Medulla oblongata (tissue), 1 donor: ENCODE results near the gene ATP11A.
"Not testable (repeated sequence)": the region's sequence is repeated elsewhere in the genome, so short reads cannot be mapped to it uniquely, and the experiment has no call there.

ENCODE experiments used
- DNase-seq: peaks from one replicate; pipeline ENCODE4 v3.0.0-alpha.2; 2015; ENCODE audit errors: extremely low spot score

The ATP11A gene

DNA sequence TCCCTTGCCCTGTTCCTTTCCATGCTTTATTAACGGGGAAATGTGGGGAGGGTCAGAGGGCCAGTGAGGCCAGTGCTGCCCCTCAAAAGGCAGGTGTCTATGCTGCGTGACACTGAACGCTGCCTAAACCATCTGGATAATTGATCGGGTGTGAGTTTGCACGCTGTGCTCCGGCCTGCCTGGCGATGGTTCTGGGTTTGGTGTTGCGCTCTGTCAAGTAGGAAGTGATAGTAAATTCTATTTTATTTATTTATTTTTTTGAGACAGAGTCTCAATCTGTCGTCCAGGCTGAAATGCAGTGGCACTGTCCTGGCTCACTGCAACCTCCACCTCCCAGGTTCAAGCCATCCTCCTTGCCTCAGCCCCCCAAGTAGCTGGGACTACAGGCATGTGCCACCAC lies 86.5 kb downstream of the ATP11A start:
- DNase-seq: no peak

DNA sequence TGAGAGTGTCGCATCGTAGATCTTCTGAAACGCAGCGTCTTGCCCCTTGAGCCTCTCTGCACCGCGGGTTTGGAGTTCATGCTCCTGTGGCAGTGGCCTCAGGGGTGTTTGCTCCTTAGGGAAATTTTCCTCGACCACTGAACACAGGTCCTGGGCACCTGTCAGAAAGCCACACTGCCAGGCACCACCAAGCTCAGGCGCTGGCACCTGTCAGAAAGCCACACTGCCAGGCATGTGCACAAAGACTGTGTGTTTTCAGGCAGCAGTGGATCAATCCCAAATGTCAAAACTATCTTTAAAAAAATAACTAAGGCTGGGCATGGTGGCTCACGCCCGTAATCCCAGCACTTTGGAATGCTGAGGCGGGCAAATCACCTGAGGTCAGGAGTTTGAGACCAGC lies 87.1 kb downstream of the ATP11A start:
- no peak for DNase-seq

DNA sequence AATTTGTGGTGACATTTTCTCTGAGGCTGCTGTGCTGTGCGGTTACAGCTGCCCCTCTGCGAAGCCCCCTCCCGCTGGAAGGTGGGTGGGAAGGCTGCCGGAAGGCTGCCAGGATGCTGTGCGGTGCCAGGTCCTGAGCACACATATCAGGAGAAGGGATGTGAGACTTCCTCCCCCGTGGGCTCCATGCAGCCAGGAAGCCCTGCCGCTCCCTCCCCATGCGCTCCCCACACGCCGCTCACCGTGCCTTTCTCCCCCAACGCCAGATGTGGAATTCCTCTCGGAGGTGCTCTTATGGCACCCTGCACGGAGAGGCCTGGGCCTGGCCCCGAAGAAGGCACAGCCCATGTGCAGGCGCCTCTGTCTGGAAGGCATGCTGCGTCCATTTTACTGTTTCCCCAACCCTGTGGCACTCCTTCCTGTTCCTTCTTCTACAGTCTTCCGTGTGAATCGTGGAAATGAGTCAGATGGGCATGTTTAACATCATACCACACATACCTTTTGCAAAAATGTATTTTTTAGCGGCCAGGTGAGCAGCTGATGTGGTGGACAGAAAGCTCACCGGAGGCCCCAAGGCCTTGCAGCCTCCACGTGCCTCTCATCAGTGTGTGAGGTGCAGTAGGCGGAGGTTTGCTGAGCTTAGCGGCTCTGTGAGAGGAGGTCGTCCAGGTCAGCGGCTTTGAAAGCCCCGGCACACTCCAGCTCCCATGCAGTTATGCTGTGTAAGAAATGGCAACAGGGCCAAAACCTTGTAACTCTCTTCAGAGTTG lies 88.0 kb downstream of the ATP11A start:
- DNase-seq: no peak

DNA sequence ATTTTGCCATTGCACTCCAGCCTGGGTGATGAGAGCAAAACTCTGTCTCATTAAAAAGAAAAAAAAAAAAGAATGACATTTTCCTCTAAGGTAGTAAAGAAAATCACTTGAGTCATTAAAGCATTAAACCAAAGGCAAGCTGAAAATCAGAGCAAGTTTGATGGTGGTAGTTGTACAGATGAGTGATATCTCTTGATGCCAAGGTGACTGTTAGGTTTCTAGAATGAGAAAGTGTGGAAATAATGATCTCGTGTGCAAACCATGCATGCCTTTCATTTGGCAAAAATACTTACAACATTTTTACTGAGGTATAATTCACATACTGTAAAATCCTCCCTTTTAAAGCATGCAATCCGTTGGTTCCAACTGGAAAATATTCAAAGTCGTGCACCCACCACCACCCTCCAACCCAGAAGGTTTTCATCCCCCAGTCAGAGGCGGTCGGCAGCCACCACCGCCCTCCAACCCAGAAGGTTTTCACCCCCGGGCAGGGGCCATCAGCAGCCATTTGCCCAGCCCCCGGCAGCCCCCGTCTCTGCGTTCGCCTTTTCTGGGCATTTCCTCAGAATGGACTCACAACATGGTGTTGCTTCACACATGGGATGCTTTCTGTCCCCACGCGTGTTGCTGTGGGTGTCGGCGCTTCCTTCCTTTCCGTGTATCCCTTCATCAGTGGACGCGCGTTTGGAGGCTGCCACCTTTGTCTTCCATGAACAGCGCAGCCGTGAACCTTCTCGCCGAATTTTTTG lies 90.2 kb downstream of the ATP11A start:
- no peak for DNase-seq

DNA sequence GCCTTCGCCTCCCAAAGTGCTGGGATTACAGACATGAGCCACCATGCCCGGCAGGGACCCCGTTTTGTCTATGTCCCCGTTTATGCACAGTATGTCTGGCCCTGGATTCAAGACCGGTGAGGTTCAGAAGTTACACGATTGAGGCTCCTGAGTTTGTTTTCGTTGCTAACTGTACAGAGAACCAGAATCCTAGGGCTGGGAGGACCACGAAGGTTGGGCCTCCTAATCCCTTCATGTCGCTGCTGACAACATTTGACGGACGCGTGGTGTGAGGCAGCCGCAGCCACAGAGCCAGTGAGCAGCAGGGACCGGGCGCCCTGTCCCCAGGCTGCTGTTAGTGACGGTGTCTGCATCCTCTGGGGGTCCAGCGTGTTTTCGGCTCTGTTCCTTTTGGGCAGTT lies 91.4 kb downstream of the ATP11A start:
- DNase-seq: no peak

DNA sequence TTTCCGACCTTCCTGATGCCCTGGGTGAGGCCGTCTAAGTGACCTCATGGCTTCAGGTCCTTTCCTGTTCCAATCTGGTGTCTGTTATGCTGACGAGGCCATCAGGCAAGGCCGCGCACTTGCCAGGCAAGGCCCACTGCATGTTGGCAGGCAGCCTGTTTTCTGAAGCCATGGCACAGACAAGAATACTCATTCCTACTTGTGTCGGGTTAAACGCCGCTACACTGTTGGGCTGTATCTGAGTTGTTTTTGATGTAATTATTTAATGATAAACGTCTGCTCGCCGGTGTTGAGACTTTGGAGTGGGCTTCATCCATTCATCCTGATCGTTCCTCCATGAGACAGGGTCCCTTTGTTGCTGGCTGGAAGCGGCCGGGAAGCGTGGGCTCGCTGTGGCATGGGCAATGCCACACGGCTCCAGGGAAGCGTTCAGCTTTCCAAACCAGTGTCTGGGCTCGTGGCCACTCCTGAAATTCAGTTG lies 92.1 kb downstream of the ATP11A start:
- DNase-seq: peak; percentile 74

DNA sequence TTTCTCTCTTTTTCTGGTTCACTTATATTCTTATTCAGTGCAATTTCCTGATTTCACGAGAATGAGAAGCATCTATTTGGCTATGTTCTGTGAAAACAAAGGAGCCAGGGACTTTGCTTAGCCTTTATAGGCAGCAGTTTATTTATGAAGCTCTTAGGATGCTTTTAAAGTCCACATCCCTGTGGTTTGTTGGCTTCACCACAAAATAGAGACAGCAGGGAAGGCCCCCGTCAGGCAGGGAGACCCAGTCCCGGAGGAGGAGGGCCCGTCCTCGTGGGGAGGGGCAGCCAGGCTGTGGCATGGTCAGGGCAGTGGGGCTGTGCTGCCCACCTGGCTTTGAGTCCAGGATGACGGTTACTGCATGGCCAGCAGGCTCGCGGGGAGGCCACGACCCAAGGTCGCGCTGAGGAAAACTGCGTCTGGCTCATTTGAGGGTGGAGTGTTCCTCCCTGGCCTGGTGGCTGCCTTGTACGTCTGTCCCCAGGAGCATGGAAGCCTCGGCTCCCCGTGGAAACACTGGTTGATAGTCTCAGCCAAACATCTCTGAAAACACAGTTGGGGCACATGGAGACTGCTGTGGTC lies 92.7 kb downstream of the ATP11A start:
- DNase-seq: no peak

DNA sequence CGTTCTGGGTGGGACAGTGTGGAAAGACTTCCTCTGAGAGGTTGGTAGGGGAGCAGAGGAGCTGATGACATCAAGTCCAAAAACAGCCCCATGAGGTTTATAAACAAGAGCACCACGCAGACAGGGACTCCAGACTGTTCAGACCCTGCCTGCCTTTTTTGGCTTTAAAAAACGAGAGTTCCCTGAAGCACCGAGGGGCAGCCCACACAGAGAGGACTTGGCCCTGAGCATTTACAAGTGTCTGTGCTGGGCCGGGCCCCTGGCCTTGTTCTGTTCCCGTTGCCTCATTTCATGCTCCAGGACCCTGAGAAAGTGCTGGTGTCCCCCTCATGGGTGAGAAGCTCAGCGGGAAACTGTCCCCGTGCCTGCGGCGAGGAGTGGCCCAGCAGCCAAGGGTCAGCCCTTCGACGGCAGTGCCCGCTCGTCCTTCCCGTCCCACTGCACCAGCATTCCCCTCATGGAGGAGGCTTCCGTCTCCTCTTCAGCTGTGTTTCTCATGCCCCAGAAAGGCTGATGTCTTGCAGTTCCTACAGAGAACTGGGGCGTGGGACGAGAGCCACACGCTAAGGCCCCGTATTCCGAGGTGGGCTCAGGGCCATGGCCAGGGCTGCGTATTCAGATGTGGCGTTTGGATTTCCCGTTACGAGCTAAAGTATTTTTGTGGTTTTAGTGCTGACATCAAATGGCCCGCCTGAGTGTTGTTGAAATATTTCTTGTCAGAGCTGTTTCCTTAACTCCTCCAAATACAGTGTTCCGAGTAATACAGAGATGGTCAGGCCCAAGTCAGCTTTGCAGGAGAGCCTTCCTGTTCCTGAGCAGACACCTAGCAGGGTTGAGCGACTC lies 93.5 kb downstream of the ATP11A start:
- DNase-seq: no peak

DNA sequence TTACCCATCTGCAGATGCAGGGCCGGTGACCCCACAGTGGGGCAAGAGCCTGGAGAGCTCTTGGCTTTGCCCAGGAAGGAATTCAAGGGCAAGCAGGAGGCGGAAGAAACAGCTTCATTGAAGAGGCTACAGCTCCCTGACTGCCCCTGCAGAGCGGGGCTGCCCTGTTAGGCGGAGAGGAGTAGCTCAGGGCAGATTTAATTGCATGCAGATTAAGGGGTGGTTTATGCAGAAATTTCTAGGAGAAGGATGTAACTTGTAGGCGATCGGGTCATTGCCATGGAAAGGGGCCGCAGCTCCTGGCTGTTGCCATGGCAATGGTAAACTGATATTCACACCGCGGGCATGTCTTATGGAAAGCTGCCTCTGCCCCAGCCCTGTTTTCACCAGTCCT lies 94.1 kb downstream of the ATP11A start:
- DNase-seq: no peak

DNA sequence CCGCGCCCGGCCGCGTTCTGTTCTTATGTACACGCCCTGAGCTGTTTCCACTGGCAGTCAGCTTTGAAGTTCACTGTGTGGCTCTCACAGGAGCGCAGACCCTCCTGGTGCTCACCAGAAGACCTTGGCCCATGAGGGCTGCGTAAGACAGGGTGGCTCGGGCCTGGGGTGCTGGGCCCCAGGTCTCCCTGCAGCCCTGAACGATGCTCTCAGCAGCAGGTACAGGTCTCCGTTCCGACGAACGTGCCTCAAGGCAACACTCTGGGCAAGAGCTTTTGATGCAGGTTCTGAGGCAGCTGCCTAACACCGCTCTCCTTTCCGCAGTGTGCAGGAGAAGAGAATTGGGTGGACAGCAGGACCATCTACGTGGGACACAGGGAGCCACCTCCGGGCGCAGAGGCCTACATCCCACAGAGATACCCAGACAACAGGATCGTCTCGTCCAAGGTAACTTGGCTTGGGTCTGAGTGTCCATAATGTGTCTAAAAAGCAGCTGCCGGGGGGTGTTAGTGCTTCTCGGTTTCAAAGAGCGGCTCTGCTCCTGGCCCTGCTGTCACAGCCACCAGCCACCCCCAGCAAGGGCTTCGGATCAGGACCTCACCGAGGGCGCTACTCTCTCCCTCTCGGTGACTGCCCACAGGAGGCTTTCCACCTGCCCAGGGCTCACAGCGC lies 95.1 kb downstream of the ATP11A start:
- DNase-seq: no peak

DNA sequence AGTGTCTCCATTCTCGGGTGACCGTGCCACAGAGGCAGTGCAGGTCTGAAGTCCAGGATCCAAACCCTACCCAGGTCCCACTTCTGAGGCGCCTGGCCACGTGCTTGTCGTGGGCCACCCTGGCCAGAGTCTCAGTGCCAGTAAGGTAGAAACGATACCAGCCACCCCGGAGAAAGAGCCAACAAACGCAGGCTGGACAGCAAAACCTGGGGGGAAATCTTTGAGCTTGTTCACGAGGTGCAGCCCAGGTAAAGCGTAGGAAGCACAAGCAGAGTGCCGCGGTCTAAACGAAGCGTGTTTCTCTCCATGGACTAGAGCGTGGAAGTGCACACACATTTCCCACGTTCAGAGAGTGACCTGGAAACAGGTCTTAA lies 95.6 kb downstream of the ATP11A start:
- no peak for DNase-seq

DNA sequence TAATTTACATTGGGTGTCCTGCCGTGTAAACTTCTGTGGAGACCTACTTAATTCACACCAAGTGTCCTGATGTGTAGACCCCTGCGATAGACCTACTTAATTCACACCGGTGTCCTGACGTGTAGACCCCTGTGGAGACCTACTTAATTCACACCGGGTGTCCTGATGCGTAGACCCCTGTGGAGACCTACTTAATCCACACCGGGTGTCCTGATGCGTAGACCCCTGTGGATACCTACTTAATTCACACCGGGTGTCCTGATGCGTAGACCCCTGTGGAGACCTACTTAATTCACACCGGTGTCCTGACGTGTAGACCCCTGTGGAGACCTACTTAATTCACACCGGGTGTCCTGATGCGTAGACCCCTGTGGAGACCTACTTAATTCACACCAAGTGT lies 97.0 kb downstream of the ATP11A start:
- not testable (repeated sequence) for DNase-seq

DNA sequence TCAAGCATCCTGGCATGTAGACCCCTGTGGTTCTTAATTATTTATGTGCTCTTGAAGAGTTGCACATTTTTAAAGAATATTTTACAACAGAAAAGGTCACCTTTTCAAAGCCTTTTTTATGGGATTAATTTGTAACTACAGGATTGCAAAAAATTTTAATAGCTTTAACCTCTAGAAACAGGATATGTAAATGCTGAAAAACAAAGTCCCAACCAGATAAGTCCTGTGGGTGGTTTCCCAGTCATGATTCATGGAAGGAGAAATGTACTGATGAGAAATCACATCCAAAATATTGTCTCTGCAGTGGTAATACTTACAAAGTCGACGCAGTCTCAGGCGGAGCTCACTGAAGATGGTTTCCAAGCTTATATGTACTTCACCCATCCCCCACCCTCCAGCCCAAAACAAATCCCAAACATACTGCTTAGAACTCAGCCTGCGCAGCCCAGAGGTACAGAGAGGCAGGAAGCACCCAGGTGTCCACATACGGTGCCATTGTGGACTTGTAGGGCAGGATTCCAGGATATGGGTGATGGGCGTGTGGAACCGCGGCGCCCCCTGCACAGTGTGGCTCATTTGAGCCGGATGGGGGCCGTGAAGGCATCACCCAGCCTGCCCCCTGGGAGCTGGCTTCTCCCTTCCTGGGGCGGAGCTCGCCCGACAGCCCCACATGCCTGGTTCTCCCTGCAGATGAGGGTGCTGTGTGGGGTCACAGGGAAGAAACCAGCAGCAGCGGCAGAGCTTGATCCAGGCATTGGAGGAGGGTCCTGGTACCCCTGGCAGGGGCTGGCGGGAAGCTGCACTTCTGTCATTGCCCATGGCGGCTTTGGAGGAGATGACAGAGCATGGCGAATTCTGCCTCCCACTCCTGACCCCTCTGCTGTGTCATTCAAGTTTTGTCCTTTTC lies 101.2 kb downstream of the ATP11A start:
- no peak for DNase-seq

DNA sequence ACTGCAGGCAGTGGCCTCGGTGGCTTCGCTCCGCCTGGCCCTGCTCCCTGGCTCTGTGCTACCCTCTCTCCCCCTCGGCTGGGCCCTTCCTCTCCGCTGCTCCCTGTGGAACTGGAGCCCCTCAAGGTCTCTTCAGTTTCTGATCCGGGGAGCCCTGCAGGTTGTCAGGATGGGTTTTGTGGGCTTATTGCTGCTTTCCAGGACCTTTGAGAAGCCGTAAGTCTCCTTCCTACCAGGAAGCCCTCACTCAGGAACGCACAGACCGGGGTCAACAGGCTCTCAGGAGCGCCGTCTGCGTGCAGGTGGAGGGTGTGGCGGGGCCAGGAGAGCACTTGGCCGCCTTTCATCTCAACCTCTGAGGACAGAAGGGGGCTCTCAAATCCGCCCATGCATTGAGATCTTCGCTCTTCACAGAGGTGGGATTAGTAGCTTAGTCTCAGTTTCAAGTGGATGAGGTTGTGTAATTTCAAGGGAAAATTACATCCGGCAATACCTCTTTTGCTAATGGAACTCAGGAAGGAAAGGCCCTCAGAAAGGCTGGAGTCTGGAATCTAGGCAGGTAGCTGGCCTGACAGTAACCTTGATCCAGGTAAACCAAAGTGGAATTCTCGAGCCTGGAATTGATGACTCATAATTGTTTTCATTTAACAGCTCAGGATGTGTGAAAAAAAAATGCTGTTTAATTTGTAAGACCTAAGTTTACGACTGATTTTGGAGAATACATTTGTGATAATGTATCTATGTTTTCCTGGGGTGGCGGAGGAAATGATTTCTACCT lies 102.0 kb downstream of the ATP11A start:
- no peak for DNase-seq

DNA sequence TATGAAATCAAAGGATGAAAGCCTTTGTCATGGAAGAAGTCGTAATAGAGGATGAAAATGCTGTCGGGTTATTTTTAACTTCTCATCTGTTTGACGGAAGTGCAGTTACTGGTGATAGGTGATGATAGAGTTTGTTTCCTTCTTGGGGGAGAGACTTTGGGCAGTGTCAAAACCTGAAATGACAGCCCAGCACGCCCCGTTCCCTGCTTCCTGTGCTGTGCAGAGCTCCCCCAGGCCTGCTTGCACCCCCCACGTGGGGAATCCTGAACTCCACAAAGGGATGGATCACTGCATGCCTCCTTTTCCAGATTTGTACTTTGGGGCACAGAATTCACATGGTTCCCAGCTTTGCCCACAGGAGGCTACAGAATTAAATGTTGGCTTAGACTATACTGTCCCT lies 102.7 kb downstream of the ATP11A start:
- DNase-seq: no peak

DNA sequence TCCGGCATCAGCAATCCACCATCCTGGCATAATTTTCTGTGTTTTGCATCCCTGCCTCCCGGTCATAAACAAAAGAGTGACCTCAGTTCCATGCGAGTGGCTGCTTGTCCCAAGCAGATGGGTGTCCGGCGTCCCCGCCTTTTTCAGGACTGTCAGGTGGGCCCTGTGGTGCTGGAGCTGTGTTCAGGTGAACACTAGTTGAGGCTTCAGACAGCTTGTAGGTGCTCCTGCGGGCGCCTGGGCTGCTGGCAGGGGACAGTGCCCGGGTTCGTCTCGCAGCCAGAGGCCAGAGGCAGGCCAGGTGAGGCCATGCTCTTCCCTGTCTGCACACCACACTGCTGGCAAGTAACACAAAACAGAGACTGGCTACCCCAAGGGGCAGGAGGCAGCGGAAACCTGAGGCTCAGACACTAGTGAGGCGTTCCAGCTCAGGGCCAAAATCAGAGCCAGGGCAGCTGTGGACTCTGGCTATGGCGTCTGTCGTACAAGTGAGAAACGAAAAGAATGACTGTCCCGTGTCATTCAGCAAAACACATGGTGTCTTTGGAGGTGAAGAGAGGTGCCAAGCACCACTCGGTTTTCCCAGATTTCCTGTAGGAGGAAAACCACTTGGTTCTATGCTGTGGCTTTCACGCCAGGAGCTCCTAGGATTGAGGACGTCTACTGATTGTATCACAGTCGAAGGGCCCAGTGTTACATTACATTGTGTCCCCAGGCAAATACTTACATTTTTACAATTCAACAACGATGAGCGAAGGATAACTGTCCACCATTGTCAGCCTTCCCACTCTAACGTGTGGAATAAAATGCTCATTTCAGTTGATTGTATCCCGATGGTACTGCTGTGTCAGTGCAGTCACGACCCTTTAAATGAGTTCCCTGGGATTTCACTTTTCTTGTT lies 104.0 kb downstream of the ATP11A start:
- no peak for DNase-seq

DNA sequence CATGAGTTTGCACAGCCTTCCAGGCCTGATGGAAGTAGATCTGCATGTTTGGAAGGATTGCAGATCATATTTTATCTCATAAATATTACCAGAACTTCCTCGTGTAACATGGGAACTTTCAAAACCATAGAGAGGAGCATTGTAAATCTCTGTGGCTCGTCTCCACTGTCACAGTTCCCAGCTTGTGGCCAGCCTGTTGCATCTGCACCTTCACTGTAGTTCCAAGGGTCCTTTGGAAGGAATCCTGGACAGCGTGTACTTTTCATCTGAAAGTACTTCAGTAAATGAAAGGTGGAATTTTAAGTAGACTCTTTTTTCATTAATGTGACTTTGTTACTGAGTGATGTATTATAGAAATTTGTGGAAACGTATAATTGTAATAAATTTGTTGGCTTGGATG lies 105.4 kb downstream of the ATP11A start:
- no peak for DNase-seq

DNA sequence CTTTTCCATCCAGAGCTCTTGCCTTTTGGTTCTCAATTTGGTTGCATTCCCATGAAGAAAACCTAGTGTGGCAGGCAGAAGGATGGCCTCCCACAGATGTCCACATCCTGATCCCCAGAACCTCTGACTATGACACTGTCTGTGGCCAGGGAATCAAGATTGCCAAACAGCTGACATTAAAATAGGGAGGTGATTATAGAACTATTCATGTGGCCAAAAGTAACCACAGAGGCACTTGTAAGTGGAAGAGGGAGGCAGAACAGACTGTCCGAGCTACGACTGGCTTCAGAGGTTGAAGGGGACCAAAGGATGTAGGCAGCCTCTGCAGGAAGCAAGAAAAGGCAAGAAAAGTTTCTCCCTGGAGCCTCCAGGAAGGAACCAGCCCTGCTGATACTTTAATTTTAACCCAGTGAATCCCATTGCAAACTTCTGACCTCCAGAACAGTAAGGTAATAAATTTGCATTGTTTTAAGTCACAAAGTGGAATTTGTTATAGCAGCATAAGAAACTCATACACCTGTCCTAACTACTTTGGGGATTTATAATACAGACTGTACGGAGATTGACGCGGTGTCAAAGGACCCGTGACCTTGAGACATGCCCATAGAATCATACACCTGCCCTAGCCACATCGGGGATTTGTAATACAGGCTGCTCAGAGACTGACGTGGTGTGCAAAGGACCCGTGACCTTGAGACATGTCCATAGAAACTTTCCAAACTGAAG lies 106.5 kb downstream of the ATP11A start:
- DNase-seq: no peak
